NCI-H1048 (cell line): ENCODE results near the gene ISLR.

ENCODE experiments used
- DNase-seq: peaks from one replicate; lab custom pipeline; 2025; lab: John Stamatoyannopoulos, UW

Gene ISLR

DNA sequence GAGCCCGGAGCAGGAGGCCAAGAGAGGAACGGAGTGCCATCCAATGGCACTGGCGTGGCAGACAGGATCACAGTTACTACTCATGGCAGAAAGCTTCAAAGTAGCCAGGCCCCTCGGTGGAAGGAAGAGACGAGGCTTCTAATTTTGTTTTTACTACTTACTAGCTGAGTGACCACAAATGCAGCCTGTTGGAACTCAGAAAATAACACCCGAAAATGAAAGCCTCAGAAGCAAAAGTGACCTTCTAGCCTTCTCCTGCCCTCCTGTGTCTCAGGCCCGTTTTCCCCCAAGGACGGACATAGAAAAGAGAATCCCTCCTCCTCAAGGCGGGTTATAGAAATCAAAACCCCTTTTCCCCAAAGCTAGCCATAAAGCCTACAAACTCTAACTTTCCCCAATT is 39.0 kb downstream of the ISLR start:
- DNase-seq: no peak

DNA sequence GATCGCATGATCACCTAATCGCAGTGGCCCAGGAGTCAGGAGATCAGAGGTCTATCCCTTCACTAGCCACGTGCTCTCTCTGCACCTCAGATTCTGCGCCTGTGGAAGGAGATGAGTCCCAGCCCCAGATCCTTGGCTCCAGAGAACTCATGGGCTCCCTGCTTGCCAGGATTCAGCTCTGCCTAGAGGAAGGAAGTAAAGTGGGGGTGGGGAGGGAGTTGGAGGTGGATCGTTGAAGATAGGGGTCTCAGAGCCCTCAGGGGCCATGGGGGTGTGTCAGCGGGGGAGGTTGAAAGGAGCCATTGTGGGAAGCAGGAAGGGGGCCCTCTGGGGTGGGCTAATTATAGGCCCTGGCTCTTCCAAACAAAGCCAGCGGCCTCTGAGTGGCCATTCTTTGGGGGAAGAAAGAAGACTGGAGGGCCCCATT is 40.4 kb downstream of the ISLR start:
- no peak for DNase-seq

DNA sequence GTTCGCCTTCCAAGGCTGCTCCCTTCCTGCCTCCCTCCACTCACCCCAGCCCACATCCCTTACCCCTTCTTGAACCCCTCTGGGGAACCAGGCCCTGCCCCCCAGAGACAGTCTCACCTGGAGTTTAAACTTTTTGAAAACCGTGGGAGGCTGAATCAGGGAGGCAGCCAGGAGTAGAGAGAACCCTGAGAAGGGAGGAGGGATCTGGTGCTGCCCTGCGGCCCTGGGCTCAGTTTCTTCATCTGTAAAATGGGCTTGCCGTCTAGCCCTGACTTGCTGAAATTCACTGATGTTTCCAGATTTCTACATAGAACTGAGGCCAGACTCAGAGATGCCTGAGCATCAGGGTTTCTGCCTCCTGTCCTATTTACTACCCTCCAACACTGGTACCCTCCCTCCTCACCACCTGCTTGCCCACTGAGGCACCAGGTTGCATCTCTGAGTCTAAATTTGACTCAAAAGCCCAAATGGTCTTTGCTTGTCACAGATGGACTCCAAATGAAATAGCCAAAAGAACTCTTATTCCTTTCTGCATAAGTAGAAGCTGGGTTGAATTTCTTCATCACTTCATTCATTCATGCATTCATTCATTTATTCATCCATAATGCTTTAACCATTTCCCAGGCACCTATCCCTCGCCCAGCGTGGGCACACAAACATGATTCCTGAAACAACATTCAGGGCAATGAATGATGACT is 41.0 kb downstream of the ISLR start:
- DNase-seq: no peak

DNA sequence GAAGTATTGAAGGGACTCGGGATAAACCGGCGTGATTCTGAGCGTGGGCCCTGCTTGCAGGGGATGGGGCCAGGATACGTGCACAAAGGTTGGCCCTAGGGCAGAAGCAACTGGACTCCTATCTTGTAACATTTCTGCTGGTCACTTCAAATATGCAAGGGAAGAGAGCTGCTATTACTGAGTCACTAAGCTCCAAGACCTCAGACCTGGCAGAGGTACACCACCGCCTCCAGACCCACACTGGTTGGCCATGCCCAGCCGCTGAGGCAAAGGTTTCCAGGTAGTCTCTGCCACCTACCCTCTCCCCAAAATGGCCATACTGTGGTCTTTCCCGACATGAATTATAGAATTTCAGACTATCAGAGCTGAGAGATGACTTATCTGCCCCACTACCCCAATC is 42.4 kb downstream of the ISLR start:
- DNase-seq: no peak

DNA sequence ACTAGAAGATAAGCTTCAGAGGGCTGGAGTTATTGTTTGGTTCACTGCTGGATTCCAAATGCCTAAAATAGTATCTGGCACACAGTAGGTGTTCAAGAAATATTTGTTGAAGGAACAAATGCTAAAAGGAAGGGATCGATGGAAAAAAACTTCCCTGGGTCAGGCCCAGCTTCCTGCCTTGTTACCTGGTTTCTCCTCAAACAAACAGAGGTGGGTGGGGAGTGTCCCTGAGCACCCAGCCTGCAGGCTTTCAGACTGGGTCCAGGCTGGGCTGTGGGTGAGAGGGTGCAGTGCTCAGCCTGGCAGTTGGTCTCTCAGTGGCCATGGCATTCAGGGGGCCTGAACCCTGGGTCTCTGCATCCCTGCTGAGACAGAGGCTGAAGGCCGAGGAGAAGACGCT is 43.4 kb downstream of the ISLR start:
- no peak for DNase-seq

DNA sequence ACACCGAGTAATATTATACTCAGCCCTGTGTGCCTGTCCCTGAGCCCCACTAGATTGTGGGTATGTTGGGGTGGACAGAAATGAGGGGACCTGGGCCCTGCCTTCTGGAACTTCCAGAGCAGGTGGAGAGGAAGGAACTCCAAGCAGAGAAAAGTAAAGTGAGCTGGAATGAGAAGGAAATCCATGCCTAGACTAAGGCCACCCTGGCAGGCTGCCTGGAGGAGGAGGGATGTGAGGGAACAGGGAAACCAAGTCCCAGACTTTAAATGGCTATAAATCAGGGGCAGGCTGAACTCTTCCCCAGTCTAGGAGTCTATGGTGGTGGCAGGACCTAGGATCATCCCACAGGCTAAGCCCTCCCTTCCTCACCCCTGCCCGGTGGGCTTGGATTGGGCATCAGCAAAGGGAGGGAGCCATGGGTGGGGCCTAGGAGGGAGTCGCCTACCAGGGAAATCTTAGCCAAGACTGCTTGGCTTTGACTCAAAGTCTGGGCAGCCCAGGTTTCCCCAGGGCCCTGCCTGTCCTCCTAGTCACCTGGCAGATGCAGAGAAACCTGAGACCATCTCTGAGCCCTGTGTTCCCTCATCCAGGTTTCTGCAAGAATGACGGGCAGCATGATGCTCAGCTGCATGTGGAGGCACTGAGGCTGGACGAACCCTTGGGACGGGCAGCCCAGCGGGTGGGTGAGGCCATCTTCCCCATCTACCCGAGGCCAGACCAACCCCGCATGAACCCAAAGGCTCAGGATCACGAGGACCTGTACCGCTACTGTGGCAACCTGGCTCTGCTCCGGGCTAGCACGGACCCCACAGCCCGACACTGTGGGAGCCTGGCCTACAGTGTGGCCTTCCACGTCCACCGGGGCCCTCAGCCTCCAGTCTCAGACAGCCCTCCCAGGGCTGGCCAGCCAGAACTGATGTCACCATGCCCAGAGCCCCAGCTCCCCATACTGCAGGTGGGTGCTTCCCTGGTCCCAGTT is 44.7 kb downstream of the ISLR start:
- no peak for DNase-seq

DNA sequence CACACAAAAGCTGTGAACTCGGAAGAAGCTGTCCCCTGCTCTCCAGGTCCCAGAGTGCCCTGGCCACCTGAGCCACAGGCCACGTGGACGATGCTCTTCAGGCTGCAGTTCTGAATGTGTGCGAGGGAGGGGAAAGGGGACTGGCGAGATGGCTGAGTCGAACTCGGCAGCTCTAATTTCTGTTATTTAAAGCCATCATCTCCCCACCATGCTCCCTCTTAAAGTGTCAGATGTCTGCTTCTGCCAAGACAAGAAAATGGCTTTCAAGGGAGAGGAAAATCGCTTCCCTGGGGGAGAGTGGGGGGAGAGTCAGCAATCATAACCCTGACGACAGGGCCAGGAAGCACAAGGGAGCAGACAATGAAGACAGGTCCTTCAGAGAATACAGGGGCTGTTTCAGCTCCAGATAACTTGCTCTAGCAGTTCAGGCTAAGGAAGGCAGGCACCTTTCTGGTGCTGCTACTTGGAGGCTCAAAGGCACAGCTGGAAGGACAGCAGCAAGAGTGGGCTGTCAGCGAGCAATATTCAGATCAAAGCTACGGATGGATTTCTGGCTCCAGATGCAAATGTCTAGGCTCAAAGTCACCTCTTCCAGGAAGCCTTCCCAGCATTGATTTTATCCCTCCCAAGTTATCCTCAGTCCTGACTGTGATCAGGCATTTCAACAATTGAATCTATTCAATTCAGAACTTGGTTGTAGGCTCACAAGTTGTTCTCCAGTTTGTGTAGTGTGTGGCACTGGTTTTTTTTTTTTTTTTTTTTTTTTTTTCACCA is 47.2 kb downstream of the ISLR start:
- no peak for DNase-seq

DNA sequence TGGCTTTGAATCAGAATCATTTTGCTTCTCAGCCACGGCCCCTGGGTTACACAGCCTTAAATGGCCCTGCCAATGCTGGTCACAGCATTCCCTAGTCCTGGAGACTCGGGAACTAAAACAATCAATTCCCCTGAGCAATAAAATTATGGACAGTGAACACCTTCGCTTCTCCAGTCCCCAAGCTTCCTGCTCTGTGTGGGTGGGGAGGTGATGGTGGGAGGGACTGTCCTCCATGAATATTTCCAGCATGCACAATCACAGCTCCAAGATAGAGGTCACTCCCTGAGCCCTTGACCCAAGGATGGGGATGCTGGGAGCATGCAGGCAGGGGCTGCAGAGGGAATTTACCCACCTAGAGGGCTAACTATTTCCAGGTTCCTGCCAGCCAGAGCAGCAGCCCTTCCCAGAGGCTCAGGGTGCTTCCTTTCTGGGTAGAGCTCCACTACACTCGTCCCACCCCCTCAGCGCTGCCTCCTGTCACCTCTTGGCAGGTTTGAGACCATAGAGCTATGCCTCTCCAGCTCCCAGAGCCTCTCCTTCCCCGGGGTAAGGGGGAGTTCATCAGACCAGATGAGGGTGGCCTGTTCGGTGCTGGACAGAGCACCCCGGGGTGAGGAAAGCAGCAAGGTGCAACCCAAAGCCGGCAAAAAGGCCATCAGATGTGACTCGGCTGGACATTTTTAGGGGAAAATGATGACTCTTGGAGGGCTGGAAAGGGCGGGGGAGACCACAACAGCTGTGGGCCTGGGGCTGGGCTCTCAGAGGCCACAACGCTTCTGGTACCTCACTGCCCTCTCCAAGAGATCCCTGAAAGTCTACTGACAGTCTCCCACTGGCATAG is 48.1 kb downstream of the ISLR start:
- no peak for DNase-seq

DNA sequence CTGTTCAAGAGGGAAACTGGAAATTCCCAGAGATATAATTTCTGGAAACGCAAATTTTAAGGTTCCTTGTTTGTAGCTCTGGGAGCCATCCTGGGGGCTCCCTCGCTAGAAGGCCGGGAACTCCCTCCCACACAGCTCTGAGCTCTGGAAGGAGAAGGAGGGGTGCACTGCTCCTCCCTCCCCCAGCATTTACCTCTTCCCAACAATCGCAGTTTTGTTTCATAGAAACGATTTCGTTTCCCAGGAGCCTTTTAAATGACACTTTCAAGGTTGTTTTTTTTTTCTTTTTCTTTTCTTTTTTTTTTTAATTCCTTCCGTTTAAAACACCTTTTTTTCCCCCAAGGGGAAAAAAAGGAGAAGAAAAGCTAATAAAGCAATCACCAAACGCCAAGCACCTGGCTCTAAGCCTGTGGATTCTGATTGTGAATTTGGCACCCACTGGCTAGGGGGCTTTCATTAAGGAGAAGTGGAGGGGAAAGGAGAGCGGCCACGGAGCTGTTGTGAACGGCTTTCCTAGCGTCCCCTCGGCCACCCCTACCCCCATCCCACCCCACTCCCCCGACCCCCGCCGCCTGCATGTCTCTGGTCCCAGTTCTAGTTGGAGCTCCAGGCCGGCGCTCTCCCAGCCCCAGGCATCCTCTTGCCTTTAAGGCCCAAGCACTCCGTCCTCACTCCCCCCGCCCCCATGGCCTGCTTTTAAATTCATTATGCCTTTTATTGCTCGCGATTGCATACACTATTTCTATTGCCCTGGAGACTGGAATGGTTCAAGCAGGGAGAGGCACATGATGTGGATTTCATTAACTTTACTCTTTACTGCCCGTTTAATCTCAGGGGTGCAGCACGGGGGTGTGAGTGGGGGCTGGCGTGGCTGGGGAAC is 49.0 kb downstream of the ISLR start:
- no peak for DNase-seq

DNA sequence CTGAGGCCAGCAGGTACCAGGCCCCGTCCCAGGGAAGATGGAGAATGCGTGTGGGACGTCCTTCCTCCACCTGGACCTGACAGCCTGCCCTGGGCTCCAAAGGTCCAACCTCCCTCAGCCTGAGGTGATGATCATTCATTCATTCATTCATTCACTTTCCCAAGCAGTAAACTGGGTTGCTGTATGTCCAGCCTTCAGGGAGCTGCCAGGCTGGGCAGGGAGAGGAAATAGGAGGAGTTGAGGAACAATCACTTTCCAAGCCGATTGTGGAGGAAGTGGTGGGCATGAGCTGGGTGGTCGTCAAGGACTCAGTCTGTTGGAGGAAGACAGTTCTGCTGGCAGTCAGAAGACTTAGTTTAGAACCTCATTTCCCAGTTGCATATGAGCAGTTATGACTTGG is 52.4 kb downstream of the ISLR start:
- DNase-seq: no peak
